OCI-LY3 (cell line): ENCODE data around the gene GJA10.

Experiments used
- H2AFZ ChIP-seq: fragments of 200-600, 300-600 bp; shearing (Covaris generic); 2 replicates; pipeline ENCODE4 v1.6.0; 2014; ENCODE audit warnings: antibody characterized with exemption, low read depth, low read length
- H3K27ac ChIP-seq: fragments of 200-600, 300-600 bp; sonication (generic); 2 replicates; pipeline ENCODE4 v1.5.1; 2014; ENCODE audit warnings: mild to moderate bottlenecking, low read length, moderate library complexity, mixed read lengths
- H3K27me3 ChIP-seq: fragments of 200-600, 300-600 bp; sonication (generic); 2 replicates; pipeline ENCODE4 v1.6.1; 2014; ENCODE audit warnings: low read depth, low read length, mixed read lengths
- H3K36me3 ChIP-seq: fragments of 200-600, 300-600 bp; sonication (generic); replicated peaks from 2 replicates; pipeline ENCODE3; 2014; ENCODE audit warnings: low read depth, low read length, mixed read lengths
- H3K4me1 ChIP-seq: fragments of 300-600, 200-600 bp; sonication (generic); 2 replicates; pipeline ENCODE4 v1.6.1; 2014; ENCODE audit warnings: low read length, mixed read lengths
- H3K4me2 ChIP-seq: fragments of 200-600, 300-600 bp; sonication (generic); 2 replicates; pipeline ENCODE4 v1.6.1; 2014; ENCODE audit warnings: low read length, mixed read lengths
- H3K4me3 ChIP-seq: fragments of 300-600, 200-600 bp; sonication (generic); 2 replicates; pipeline ENCODE4 v1.5.1; 2014; ENCODE audit warnings: antibody characterized with exemption, mild to moderate bottlenecking, low read length, moderate library complexity
- H3K79me2 ChIP-seq: fragments of 300-600, 200-600 bp; shearing (Covaris generic); 2 replicates; pipeline ENCODE4 v1.6.1; 2014; ENCODE audit warnings: mild to moderate bottlenecking, low read length, mixed read lengths
- H3K9ac ChIP-seq: fragments of 300-600, 200-600 bp; shearing (Covaris generic); 2 replicates; pipeline ENCODE4 v1.6.0; 2014; ENCODE audit warnings: mild to moderate bottlenecking, low read length, moderate library complexity
- H3K9me3 ChIP-seq: fragments of 200-600, 300-600 bp; shearing (Covaris generic); 2 replicates; pipeline ENCODE4 v1.6.1; 2014; ENCODE audit warnings: low read length, mixed read lengths; ENCODE audit not compliant: insufficient read depth
- H4K20me1 ChIP-seq: fragments of 200-600, 300-600 bp; sonication (generic); 2 replicates; pipeline ENCODE4 v1.6.1; 2016; ENCODE audit warnings: low read length, mixed read lengths; ENCODE audit not compliant: insufficient read depth
- CTCF ChIP-seq: fragments of 200-600, 300-600 bp; sonication (generic); IDR thresholded peaks from 2 replicates; pipeline ENCODE4 v1.5.1; 2014; ENCODE audit warnings: antibody characterized with exemption, low read length, low read depth
- EZH2phosphoT487 ChIP-seq: fragments of 200-600 bp; shearing (Covaris generic); IDR thresholded peaks from 2 replicates; pipeline ENCODE4 v1.6.1; 2018; ENCODE audit warnings: antibody characterized with exemption, mixed run types, low read depth

GJA10 gene

GRCh38 chr6:89927264-89927663 lies 33.0 kb downstream of the GJA10 start:
- TF ChIP-seq EZH2phosphoT487 (no peak), CTCF (no peak)

GRCh38 chr6:89927791-89928550 lies 33.7 kb downstream of the GJA10 start:
- Histone ChIP-seq H3K79me2 (no peaks in the 10 kb centered on the region), H3K9ac (no peak overlapping the region), H3K36me3 (no peaks in the 10 kb centered on the region), H3K4me3 (no peak overlapping the region), H3K27ac (no peak overlapping the region), H3K27me3 (no peaks in the 10 kb centered on the region), H2AFZ (no peak overlapping the region), H4K20me1 (no peaks in the 10 kb centered on the region), H3K9me3 (no peaks in the 10 kb centered on the region), H3K4me2 (no peak overlapping the region), H3K4me1 (no peaks in the 10 kb centered on the region)
- no peak for TF ChIP-seq CTCF
- no peak for TF ChIP-seq EZH2phosphoT487

More at GRCh38 chr6:89927264-89927663, 33.0 kb downstream of the GJA10 start:
- H3K4me3 ChIP-seq, result no peak overlapping the region
- H3K27me3 ChIP-seq, result no peaks in the 10 kb centered on the region
- no peaks in the 10 kb centered on the region for H3K36me3 ChIP-seq
- no peaks in the 10 kb centered on the region for H4K20me1 ChIP-seq
- no peaks in the 10 kb centered on the region for H3K4me1 ChIP-seq
- no peak overlapping the region for H2AFZ ChIP-seq
- no peaks in the 10 kb centered on the region for H3K9me3 ChIP-seq
- H3K27ac ChIP-seq, result no peak overlapping the region
- no peaks in the 10 kb centered on the region for H3K79me2 ChIP-seq
- no peak overlapping the region for H3K9ac ChIP-seq
- no peak overlapping the region for H3K4me2 ChIP-seq

GRCh38 chr6:89928604-89929003 lies 34.3 kb downstream of the GJA10 start:
- Histone ChIP-seq H3K4me1 (no peaks in the 10 kb centered on the region), H3K9ac (no peak overlapping the region), H2AFZ (no peak overlapping the region), H3K4me3 (no peak overlapping the region), H3K4me2 (no peak overlapping the region), H3K9me3 (no peaks in the 10 kb centered on the region), H4K20me1 (no peaks in the 10 kb centered on the region), H3K79me2 (no peaks in the 10 kb centered on the region), H3K27me3 (no peaks in the 10 kb centered on the region), H3K36me3 (no peaks in the 10 kb centered on the region), H3K27ac (no peak overlapping the region)
- no peak for TF ChIP-seq CTCF

- H3K9ac ChIP-seq, result no peak overlapping the region
- H3K27ac ChIP-seq, result no peak overlapping the region
- H3K79me2 ChIP-seq, result no peaks in the 10 kb centered on the region
- TF ChIP-seq EZH2phosphoT487, result no peak
- no peak for TF ChIP-seq CTCF
- no peaks in the 10 kb centered on the region for H3K36me3 ChIP-seq
- H3K4me1 ChIP-seq, result no peaks in the 10 kb centered on the region
- H3K4me2 ChIP-seq, result no peak overlapping the region
- H3K9me3 ChIP-seq, result no peaks in the 10 kb centered on the region
- no peak overlapping the region for H3K4me3 ChIP-seq
- no peaks in the 10 kb centered on the region for H4K20me1 ChIP-seq
- H3K27me3 ChIP-seq, result no peaks in the 10 kb centered on the region
- no peak overlapping the region for H2AFZ ChIP-seq
These were observed 36.5 kb downstream of the GJA10 start for GRCh38 chr6:89930789-89931188.
